SK-N-SH (cell line): Measurements from ENCODE around the gene C10orf62. TPM values are rescaled to one million over a fixed set of nuclear protein-coding genes. Genes with fewer than 3 reads are reported as not detected.
A peak's percentile ranks its signal among the peaks of the same experiment; 100 is the strongest.

Experiments
- CTCF ChIA-PET: fragments of 300-600, 350-600 bp; formaldehyde crosslinking; extraction: SDS; loops from one replicate; lab custom pipeline; 2021; lab: Yijun Ruan, JAX
- POLR2A ChIA-PET: fragments of 350-600 bp; sonication (Branson Sonifier 250); formaldehyde crosslinking; extraction: SDS; loops from one replicate; lab custom pipeline; 2020; ENCODE audit warnings: antibody characterized with exemption, inconsistent platforms; lab: Yijun Ruan, JAX
- DNase-seq: peaks from one replicate; pipeline ENCODE4 v3.0.0; 2012
- H2AFZ ChIP-seq: fragments of 200-600 bp; sonication (generic); 2 replicates; pipeline ENCODE4 v1.8.1; 2016; ENCODE audit warnings: antibody characterized with exemption, mild to moderate bottlenecking, low read depth
- H3F3A ChIP-seq: fragments of 200-600 bp; sonication (generic); replicated peaks from 2 replicates; pipeline ENCODE3; 2016; ENCODE audit warnings: antibody characterized with exemption, mild to moderate bottlenecking; ENCODE audit not compliant: insufficient read depth
- H3K27ac ChIP-seq, 2 experiments: fragments of 200-500 bp in 1 of 2; fragments of 200-600 bp in 1 of 2; sonication (Bioruptor generic) in 1 of 2; sonication (generic), shearing (Covaris generic) in 1 of 2; 2 replicates each; pipeline versions ENCODE4 v1.5.1 to v1.6.1; 2014 to 2016; ENCODE audit warnings: low read depth in 2 of 2, inconsistent platforms in 1 of 2, low read length in 1 of 2, mild to moderate bottlenecking in 1 of 2, mixed read lengths in 1 of 2
- H3K27me3 ChIP-seq: fragments of 200-600 bp; sonication (generic), shearing (Covaris generic); 2 replicates; pipeline ENCODE4 v1.6.1; 2016; ENCODE audit warnings: mixed run types; ENCODE audit not compliant: insufficient read depth
- H3K36me3 ChIP-seq, 2 experiments: fragments of 200-500 bp in 1 of 2; fragments of 200-600 bp in 1 of 2; sonication (Bioruptor generic) in 1 of 2; sonication (generic) in 1 of 2; replicated peaks in 1 of 2; 2 replicates each; pipeline versions ENCODE3 to v1.5.1; 2014 to 2016; ENCODE audit warnings: low read length in 1 of 2, mild to moderate bottlenecking in 1 of 2; ENCODE audit not compliant: insufficient read depth in 2 of 2, control insufficient read depth in 1 of 2
- H3K4me1 ChIP-seq, 2 experiments: fragments of 200-500 bp in 1 of 2; fragments of 200-600 bp in 1 of 2; sonication (Bioruptor generic) in 1 of 2; sonication (generic), shearing (Covaris generic) in 1 of 2; 2 replicates each; pipeline versions ENCODE4 v1.5.1 to v1.6.1; 2014 to 2016; ENCODE audit warnings: low read depth in 1 of 2, low read length in 1 of 2, mixed run types in 1 of 2; ENCODE audit not compliant: insufficient read depth in 2 of 2, control insufficient read depth in 1 of 2
- H3K4me2 ChIP-seq: fragments of 200-600 bp; sonication (generic), shearing (Covaris generic); 2 replicates; pipeline ENCODE4 v1.6.1; 2017; ENCODE audit warnings: mixed run types
- H3K4me3 ChIP-seq, 2 experiments: fragments of 200-500 bp in 1 of 2; fragments of 200-600 bp in 1 of 2; sonication (Bioruptor generic) in 1 of 2; sonication (generic), shearing (Covaris generic) in 1 of 2; 2 replicates each; pipeline versions ENCODE4 v1.5.1 to v1.8.1; 2014 to 2016; ENCODE audit warnings: low read depth in 2 of 2, inconsistent platforms in 1 of 2, low read length in 1 of 2, mild to moderate bottlenecking in 1 of 2, mixed read lengths in 1 of 2, moderate library complexity in 1 of 2
- H3K79me2 ChIP-seq: fragments of 200-600 bp; sonication (generic); 2 replicates; pipeline ENCODE4 v1.8.1; 2017; ENCODE audit warnings: mild to moderate bottlenecking; ENCODE audit not compliant: insufficient read depth
- H3K9ac ChIP-seq: fragments of 200-600 bp; sonication (generic); 2 replicates; pipeline ENCODE4 v1.6.1; 2017; ENCODE audit warnings: mixed run types
- H3K9me2 ChIP-seq: fragments of 200-600 bp; sonication (generic); 2 replicates; pipeline ENCODE4 v1.6.1; 2017; ENCODE audit warnings: mixed run types
- H3K9me3 ChIP-seq: fragments of 200-600 bp; sonication (generic); 2 replicates; pipeline ENCODE4 v1.6.1; 2017; ENCODE audit warnings: mixed run types, mild to moderate bottlenecking, moderate library complexity
- H4K20me1 ChIP-seq: fragments of 200-600 bp; sonication (generic); 2 replicates; pipeline ENCODE4 v1.6.1; 2017; ENCODE audit warnings: mild to moderate bottlenecking, mixed run types; ENCODE audit not compliant: insufficient read depth
- EP300 ChIP-seq, 2 experiments: IDR thresholded peaks; 2 replicates each; pipeline versions ENCODE4 v1.4.0 to v1.6.1; 2012; ENCODE audit warnings: borderline replicate concordance in 1 of 2, low read depth in 1 of 2, low read length in 1 of 2
- GABPA ChIP-seq: IDR thresholded peaks from 2 replicates; pipeline ENCODE4 v1.4.0; 2012; ENCODE audit warnings: low read depth, mild to moderate bottlenecking
- GATA2 ChIP-seq: sonication (generic); formaldehyde crosslinking; IDR thresholded peaks from 2 replicates; pipeline ENCODE4 v1.5.0; 2020; ENCODE audit warnings: mild to moderate bottlenecking, missing genetic modification reagents
- MXI1 ChIP-seq: IDR thresholded peaks from 2 replicates; pipeline ENCODE4 v1.6.1; 2012; ENCODE audit warnings: mild to moderate bottlenecking, low read depth, low read length, improper control_type of control experiment
- NRF1 ChIP-seq: IDR thresholded peaks from 2 replicates; pipeline ENCODE4 v1.6.1; 2012; ENCODE audit warnings: low read depth, mild to moderate bottlenecking, low read length
- RCOR1 ChIP-seq: fragments of 150-350 bp; IDR thresholded peaks from 2 replicates; pipeline ENCODE4 v1.6.1; 2017; ENCODE audit warnings: antibody characterized with exemption, low read length
- TEAD4 ChIP-seq: IDR thresholded peaks from 2 replicates; pipeline ENCODE4 v1.4.0; 2012; ENCODE audit warnings: mild to moderate bottlenecking, borderline replicate concordance; ENCODE audit not compliant: insufficient read depth
- whole genome bisulfite sequencing: methylation state at CpG from one replicate; pipeline ENCODE4 v1.1.6; 2017; ENCODE audit warnings: low lambda C conversion rate; 5-methylcytosine and 5-hydroxymethylcytosine counted together
- polyA plus RNA-seq, 3 experiments: library from polyadenylated mRNA; depleted of rRNA; stranded (reverse); fragments of >200 nt; gene quantifications; 2 replicates each; pipeline ENCODE4 v1.2.3, GENCODE V29; 2012
- TF ChIP-seq, protein P1 (sequence below): IDR thresholded peaks from 2 replicates; pipeline ENCODE4; 2012

The C10orf62 gene
- polyA plus RNA-seq, 1 of the 3 experiments (the other 2 are of a cell fraction) = 0.07 TPM

DNA sequence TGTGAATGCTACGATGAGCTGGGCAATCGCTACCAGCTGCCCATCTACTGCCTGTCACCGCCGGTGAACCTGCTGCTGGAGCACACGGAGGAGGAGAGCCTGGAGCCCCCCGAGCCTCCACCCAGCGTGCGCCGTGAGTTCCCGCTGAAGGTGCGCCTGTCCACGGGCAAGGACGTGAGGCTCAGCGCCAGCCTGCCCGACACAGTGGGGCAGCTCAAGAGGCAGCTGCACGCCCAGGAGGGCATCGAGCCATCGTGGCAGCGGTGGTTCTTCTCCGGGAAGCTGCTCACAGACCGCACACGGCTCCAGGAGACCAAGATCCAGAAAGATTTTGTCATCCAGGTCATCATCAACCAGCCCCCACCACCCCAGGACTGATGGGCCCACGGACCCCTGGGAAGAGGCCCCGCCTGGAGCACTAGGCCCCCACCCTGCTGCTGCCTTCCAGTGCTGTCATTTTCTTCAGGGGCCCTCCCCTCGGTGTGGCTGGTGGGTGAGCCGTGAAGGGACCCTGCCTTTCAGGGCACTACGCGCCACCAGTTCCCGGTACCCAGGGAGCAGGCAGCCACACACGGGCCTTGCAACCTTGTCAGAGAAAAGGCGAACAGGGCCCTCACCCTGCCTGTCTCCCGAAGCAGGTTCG, 19.3 kb upstream of the C10orf62 start:
- H3K27ac ChIP-seq = peak overlapping the region in 1 of 2 experiments; percentile 66; a peak in 2 of 4 replicates

DNA sequence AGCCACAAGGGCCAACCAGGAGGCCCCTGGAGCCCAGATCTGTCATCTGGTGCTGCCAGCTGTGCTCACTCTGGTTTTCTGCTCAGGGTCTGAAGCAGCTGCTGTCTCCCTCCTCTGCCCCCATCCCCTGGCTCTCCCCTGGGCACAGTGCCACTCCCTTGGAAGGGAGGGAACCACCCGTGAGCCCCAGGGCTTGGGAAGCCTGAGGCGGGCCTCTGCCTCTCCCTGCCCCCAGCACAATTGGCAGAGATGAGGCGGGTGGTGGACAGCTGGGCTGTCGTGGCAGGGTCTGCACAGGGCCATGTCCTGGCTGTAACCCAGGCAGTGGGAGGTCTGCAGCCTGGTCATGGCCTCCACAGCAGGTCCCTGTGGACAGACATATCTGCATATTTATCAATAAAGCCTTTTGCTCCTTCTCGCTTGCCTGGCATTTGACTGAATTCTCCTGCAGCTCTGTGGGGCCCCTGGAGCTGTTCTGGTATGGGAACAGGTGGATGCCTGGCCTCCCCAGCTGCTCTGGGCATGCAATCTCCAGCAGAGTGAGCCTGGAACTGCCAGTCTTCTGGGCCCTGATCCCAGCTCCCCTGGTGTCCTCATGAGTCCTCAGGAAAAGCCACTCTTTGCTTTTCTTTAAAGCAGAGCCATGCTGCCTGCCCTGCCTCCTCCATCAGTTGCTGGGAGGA, 18.6 kb upstream of the C10orf62 start:
- Histone ChIP-seq H2AFZ (no peak overlapping the region), H3K36me3 (peaks cover 0 to 6% of the 10 kb centered on the region in 2 experiments), H3K9me2 (no peaks in the 10 kb centered on the region), H3K4me1 (peaks cover 21 to 35% of the 10 kb centered on the region in 2 experiments; a peak in 3 of 4 replicates), H3K4me3 (no peak overlapping the region), H4K20me1 (no peaks in the 10 kb centered on the region), H3K27ac (peak overlapping the region in 1 of 2 experiments; percentile 74; a peak in 2 of 4 replicates), H3K9ac (no peak overlapping the region), H3K79me2 (no peaks in the 10 kb centered on the region), H3K4me2 (no peak overlapping the region), H3K27me3 (no peaks in the 10 kb centered on the region), H3F3A (peaks cover 25% of the 10 kb centered on the region), H3K9me3 (no peaks in the 10 kb centered on the region)
- CTCF ChIA-PET = interaction anchor here (1.1 to 9.4 kb wide), 16 partner anchors 14 to 161 kb away, joined by 3 to 64 read pairs (median 5); partner anchors contain the start of gene HOGA1
- 58% methylated on average over 3 of the region's 5 CpGs for WGBS
- peak; percentile 71 for TF ChIP-seq GATA2 (CRISPR knock-in tag)
- TF ChIP-seq, protein P1, sequence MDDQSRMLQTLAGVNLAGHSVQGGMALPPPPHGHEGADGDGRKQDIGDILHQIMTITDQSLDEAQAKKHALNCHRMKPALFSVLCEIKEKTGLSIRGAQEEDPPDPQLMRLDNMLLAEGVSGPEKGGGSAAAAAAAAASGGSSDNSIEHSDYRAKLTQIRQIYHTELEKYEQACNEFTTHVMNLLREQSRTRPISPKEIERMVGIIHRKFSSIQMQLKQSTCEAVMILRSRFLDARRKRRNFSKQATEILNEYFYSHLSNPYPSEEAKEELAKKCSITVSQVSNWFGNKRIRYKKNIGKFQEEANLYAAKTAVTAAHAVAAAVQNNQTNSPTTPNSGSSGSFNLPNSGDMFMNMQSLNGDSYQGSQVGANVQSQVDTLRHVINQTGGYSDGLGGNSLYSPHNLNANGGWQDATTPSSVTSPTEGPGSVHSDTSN = no peak
- peak; percentile 60; the same call in 1 of the 2 replicates for TF ChIP-seq MXI1
- peak; percentile 94 for TF ChIP-seq RCOR1
- TF ChIP-seq NRF1 = no peak
- TF ChIP-seq EP300 (IDR thresholded peaks at IDR 0.05; ENCODE audit: borderline replicate concordance in 1 of 2, low read depth in 1 of 2, low read length in 1 of 2) = peak in 1 of 2 experiments; percentile 24; a peak in 1 of 4 replicates
- POLR2A ChIA-PET = interaction anchor here (1.0 kb wide), 1 partner anchor 173 kb away, joined by 3 read pairs; no protein-coding TSS in a partner anchor
- peak; percentile 74 for DNase-seq

More for the DNA sequence above, 19.3 kb upstream of the C10orf62 start:
- no peak overlapping the region for H3K4me2 ChIP-seq
- H3K9me3 ChIP-seq = no peaks in the 10 kb centered on the region
- no peak overlapping the region for H3K9ac ChIP-seq
- H2AFZ ChIP-seq = no peak overlapping the region
- H3K36me3 ChIP-seq = peaks cover 0 to 6% of the 10 kb centered on the region in 2 experiments
- no peak overlapping the region for H3K4me3 ChIP-seq
- 88% methylated on average over 17 of the region's 33 CpGs for WGBS
- H3F3A ChIP-seq = peaks cover 19% of the 10 kb centered on the region
- ChIA-PET CTCF (interaction anchor here (1.1 to 9.4 kb wide), 6 partner anchors 14 to 162 kb away, joined by 3 to 64 read pairs (median 19); partner anchors contain the start of gene HOGA1), POLR2A (interaction anchor here (1.0 kb wide), 1 partner anchor 173 kb away, joined by 3 read pairs; no protein-coding TSS in a partner anchor)
- no peaks in the 10 kb centered on the region for H4K20me1 ChIP-seq
- DNase-seq = no peak
- no peaks in the 10 kb centered on the region for H3K27me3 ChIP-seq
- no peaks in the 10 kb centered on the region for H3K9me2 ChIP-seq
- H3K79me2 ChIP-seq = no peaks in the 10 kb centered on the region
- TF ChIP-seq, protein P1 = no peak
- TF ChIP-seq GABPA (no peak), TEAD4 (no peak)
- peaks cover 21 to 34% of the 10 kb centered on the region in 2 experiments; a peak in 3 of 4 replicates for H3K4me1 ChIP-seq
